ENCODE results near the gene RBMS1.

- peak; percentile 52 for TF ChIP-seq CTCF (IDR thresholded peaks at IDR 0.05; ENCODE audit: low read depth, low read length)
- no peak for TF ChIP-seq EZH2phosphoT487 (IDR thresholded peaks at IDR 0.05; ENCODE audit: low read depth)
These were observed 116.2 kb downstream of the RBMS1 start for GRCh38 chr2:160377204-160377995.

Measured in OCI-LY3 (cell line).